ENCODE measurements around the gene RERE.

RERE gene

GRCh38 chr1:8343044-8343443 is 474.4 kb downstream of the RERE start:
- Histone ChIP-seq H3K27me3 (ENCODE audit: control insufficient read depth in 2 of 2, insufficient read depth in 2 of 2, low read length in 2 of 2) (no peaks in the 10 kb centered on the region), H3K4me1 (ENCODE audit: control insufficient read depth in 2 of 2, insufficient read depth in 2 of 2, low read length in 2 of 2) (peaks cover 0 to 7% of the 10 kb centered on the region in 2 donors), H3K4me3 (ENCODE audit: low read length in 2 of 2) (no peak overlapping the region), H3K9ac (ENCODE audit: low read depth in 1 of 2, low read length in 2 of 2) (peak overlapping the region in 1 of 2 donors; percentile 16), H3K9me3 (ENCODE audit: control insufficient read depth in 2 of 2, low read length in 2 of 2) (no peaks in the 10 kb centered on the region), H3K27ac (ENCODE audit: low read depth in 2 of 2, low read length in 2 of 2) (peak overlapping the region; percentile 49 to 77), H3K36me3 (ENCODE audit: control insufficient read depth in 2 of 2, insufficient read depth in 2 of 2, low read length in 2 of 2) (no peaks in the 10 kb centered on the region)

- Histone ChIP-seq H3K9ac (ENCODE audit: low read depth in 1 of 2, low read length in 2 of 2) (no peak overlapping the region), H3K4me3 (ENCODE audit: low read length in 2 of 2) (no peak overlapping the region), H3K9me3 (ENCODE audit: control insufficient read depth in 2 of 2, low read length in 2 of 2) (no peaks in the 10 kb centered on the region), H3K4me1 (ENCODE audit: control insufficient read depth in 2 of 2, insufficient read depth in 2 of 2, low read length in 2 of 2) (peaks cover 0 to 7% of the 10 kb centered on the region in 2 donors), H3K27me3 (ENCODE audit: control insufficient read depth in 2 of 2, insufficient read depth in 2 of 2, low read length in 2 of 2) (no peaks in the 10 kb centered on the region), H3K36me3 (ENCODE audit: control insufficient read depth in 2 of 2, insufficient read depth in 2 of 2, low read length in 2 of 2) (no peaks in the 10 kb centered on the region), H3K27ac (ENCODE audit: low read depth in 2 of 2, low read length in 2 of 2) (no peak overlapping the region)
Observed at GRCh38 chr1:8342325-8342724, 475.1 kb downstream of the RERE start.

- H3K4me1 ChIP-seq (ENCODE audit: control insufficient read depth in 2 of 2, insufficient read depth in 2 of 2, low read length in 2 of 2): peaks cover 0 to 7% of the 10 kb centered on the region in 2 donors
- H3K27me3 ChIP-seq (ENCODE audit: control insufficient read depth in 2 of 2, insufficient read depth in 2 of 2, low read length in 2 of 2): no peaks in the 10 kb centered on the region
- no peak overlapping the region for H3K9ac ChIP-seq (ENCODE audit: low read depth in 1 of 2, low read length in 2 of 2)
- H3K27ac ChIP-seq (ENCODE audit: low read depth in 2 of 2, low read length in 2 of 2): no peak overlapping the region
- no peaks in the 10 kb centered on the region for H3K36me3 ChIP-seq (ENCODE audit: control insufficient read depth in 2 of 2, insufficient read depth in 2 of 2, low read length in 2 of 2)
- no peak overlapping the region for H3K4me3 ChIP-seq (ENCODE audit: low read length in 2 of 2)
- no peaks in the 10 kb centered on the region for H3K9me3 ChIP-seq (ENCODE audit: control insufficient read depth in 2 of 2, low read length in 2 of 2)
Observed at GRCh38 chr1:8340448-8340847, 477.0 kb downstream of the RERE start.

- no peak overlapping the region for H3K9ac ChIP-seq (ENCODE audit: low read depth in 1 of 2, low read length in 2 of 2)
- H3K27ac ChIP-seq (ENCODE audit: low read depth in 2 of 2, low read length in 2 of 2): no peak overlapping the region
- no peaks in the 10 kb centered on the region for H3K9me3 ChIP-seq (ENCODE audit: control insufficient read depth in 2 of 2, low read length in 2 of 2)
- no peaks in the 10 kb centered on the region for H3K36me3 ChIP-seq (ENCODE audit: control insufficient read depth in 2 of 2, insufficient read depth in 2 of 2, low read length in 2 of 2)
- no peak overlapping the region for H3K4me3 ChIP-seq (ENCODE audit: low read length in 2 of 2)
- H3K27me3 ChIP-seq (ENCODE audit: control insufficient read depth in 2 of 2, insufficient read depth in 2 of 2, low read length in 2 of 2): no peaks in the 10 kb centered on the region
- H3K4me1 ChIP-seq (ENCODE audit: control insufficient read depth in 2 of 2, insufficient read depth in 2 of 2, low read length in 2 of 2): peaks cover 0 to 7% of the 10 kb centered on the region in 2 donors
Observed at GRCh38 chr1:8339203-8339600, 478.2 kb downstream of the RERE start.

GRCh38 chr1:8338526-8339202 is 478.8 kb downstream of the RERE start:
- H3K4me1 ChIP-seq (ENCODE audit: control insufficient read depth in 2 of 2, insufficient read depth in 2 of 2, low read length in 2 of 2): peaks cover 0 to 4% of the 10 kb centered on the region in 2 donors
- H3K9ac ChIP-seq (ENCODE audit: low read depth in 1 of 2, low read length in 2 of 2): no peak overlapping the region
- H3K4me3 ChIP-seq (ENCODE audit: low read length in 2 of 2): no peak overlapping the region
- H3K27ac ChIP-seq (ENCODE audit: low read depth in 2 of 2, low read length in 2 of 2): no peak overlapping the region
- no peaks in the 10 kb centered on the region for H3K9me3 ChIP-seq (ENCODE audit: control insufficient read depth in 2 of 2, low read length in 2 of 2)
- H3K36me3 ChIP-seq (ENCODE audit: control insufficient read depth in 2 of 2, insufficient read depth in 2 of 2, low read length in 2 of 2): no peaks in the 10 kb centered on the region
- no peaks in the 10 kb centered on the region for H3K27me3 ChIP-seq (ENCODE audit: control insufficient read depth in 2 of 2, insufficient read depth in 2 of 2, low read length in 2 of 2)

GRCh38 chr1:8337776-8338525 is 479.5 kb downstream of the RERE start:
- Histone ChIP-seq H3K36me3 (ENCODE audit: control insufficient read depth in 2 of 2, insufficient read depth in 2 of 2, low read length in 2 of 2) (no peaks in the 10 kb centered on the region), H3K27me3 (ENCODE audit: control insufficient read depth in 2 of 2, insufficient read depth in 2 of 2, low read length in 2 of 2) (no peaks in the 10 kb centered on the region), H3K27ac (ENCODE audit: low read depth in 2 of 2, low read length in 2 of 2) (no peak overlapping the region), H3K9me3 (ENCODE audit: control insufficient read depth in 2 of 2, low read length in 2 of 2) (no peaks in the 10 kb centered on the region), H3K9ac (ENCODE audit: low read depth in 1 of 2, low read length in 2 of 2) (no peak overlapping the region), H3K4me1 (ENCODE audit: control insufficient read depth in 2 of 2, insufficient read depth in 2 of 2, low read length in 2 of 2) (peaks cover 0 to under 1% of the 10 kb centered on the region in 2 donors), H3K4me3 (ENCODE audit: low read length in 2 of 2) (no peak overlapping the region)

- H3K4me1 ChIP-seq (ENCODE audit: control insufficient read depth in 2 of 2, insufficient read depth in 2 of 2, low read length in 2 of 2): no peaks in the 10 kb centered on the region
- H3K27ac ChIP-seq (ENCODE audit: low read depth in 2 of 2, low read length in 2 of 2): no peak overlapping the region
- H3K4me3 ChIP-seq (ENCODE audit: low read length in 2 of 2): no peak overlapping the region
- H3K9ac ChIP-seq (ENCODE audit: low read depth in 1 of 2, low read length in 2 of 2): no peak overlapping the region
- H3K27me3 ChIP-seq (ENCODE audit: control insufficient read depth in 2 of 2, insufficient read depth in 2 of 2, low read length in 2 of 2): no peaks in the 10 kb centered on the region
- no peaks in the 10 kb centered on the region for H3K9me3 ChIP-seq (ENCODE audit: control insufficient read depth in 2 of 2, low read length in 2 of 2)
- H3K36me3 ChIP-seq (ENCODE audit: control insufficient read depth in 2 of 2, insufficient read depth in 2 of 2, low read length in 2 of 2): no peaks in the 10 kb centered on the region
Observed at GRCh38 chr1:8335246-8335645, 482.2 kb downstream of the RERE start.

- no peaks in the 10 kb centered on the region for H3K27me3 ChIP-seq (ENCODE audit: control insufficient read depth in 2 of 2, insufficient read depth in 2 of 2, low read length in 2 of 2)
- no peak overlapping the region for H3K4me3 ChIP-seq (ENCODE audit: low read length in 2 of 2)
- H3K36me3 ChIP-seq (ENCODE audit: control insufficient read depth in 2 of 2, insufficient read depth in 2 of 2, low read length in 2 of 2): no peaks in the 10 kb centered on the region
- no peak overlapping the region for H3K27ac ChIP-seq (ENCODE audit: low read depth in 2 of 2, low read length in 2 of 2)
- no peaks in the 10 kb centered on the region for H3K9me3 ChIP-seq (ENCODE audit: control insufficient read depth in 2 of 2, low read length in 2 of 2)
- H3K4me1 ChIP-seq (ENCODE audit: control insufficient read depth in 2 of 2, insufficient read depth in 2 of 2, low read length in 2 of 2): no peaks in the 10 kb centered on the region
- no peak overlapping the region for H3K9ac ChIP-seq (ENCODE audit: low read depth in 1 of 2, low read length in 2 of 2)
Observed at GRCh38 chr1:8334106-8334851, 483.2 kb downstream of the RERE start.

- Histone ChIP-seq H3K9me3 (ENCODE audit: control insufficient read depth in 2 of 2, low read length in 2 of 2) (no peaks in the 10 kb centered on the region), H3K36me3 (ENCODE audit: control insufficient read depth in 2 of 2, insufficient read depth in 2 of 2, low read length in 2 of 2) (no peaks in the 10 kb centered on the region), H3K4me1 (ENCODE audit: control insufficient read depth in 2 of 2, insufficient read depth in 2 of 2, low read length in 2 of 2) (no peaks in the 10 kb centered on the region), H3K27me3 (ENCODE audit: control insufficient read depth in 2 of 2, insufficient read depth in 2 of 2, low read length in 2 of 2) (no peaks in the 10 kb centered on the region), H3K4me3 (ENCODE audit: low read length in 2 of 2) (no peak overlapping the region), H3K27ac (ENCODE audit: low read depth in 2 of 2, low read length in 2 of 2) (no peak overlapping the region), H3K9ac (ENCODE audit: low read depth in 1 of 2, low read length in 2 of 2) (no peak overlapping the region)
Observed at GRCh38 chr1:8333246-8333987, 484.0 kb downstream of the RERE start.
